Neural progenitor cell (in vitro differentiated cells): ENCODE measurements around the gene FAM50B. TPM values are rescaled to one million over a fixed set of nuclear protein-coding genes. Genes with fewer than 3 reads are reported as not detected.

Experiments used
- DNase-seq: peaks from one replicate; pipeline ENCODE4 v3.0.0-alpha.2; 2016; ENCODE audit warnings: low spot score
- H2AFZ ChIP-seq: fragments of 200-600 bp; sonication (generic); replicated peaks from 2 replicates; pipeline ENCODE4 v1.6.1; 2016; ENCODE audit warnings: antibody characterized with exemption
- H3F3A ChIP-seq: fragments of 200-600 bp; sonication (generic); 2 replicates; pipeline ENCODE4 v1.6.1; 2016; ENCODE audit warnings: antibody characterized with exemption, low read depth
- H3K27ac ChIP-seq: fragments of 200-600 bp; sonication (generic); 2 replicates; pipeline ENCODE4 v1.5.1; 2016; ENCODE audit warnings: mild to moderate bottlenecking
- H3K27me3 ChIP-seq: fragments of 200-600 bp; sonication (generic); 2 replicates; pipeline ENCODE4 v1.6.1; 2016; ENCODE audit warnings: mild to moderate bottlenecking, moderate library complexity
- H3K36me3 ChIP-seq: fragments of 200-600 bp; sonication (generic); 2 replicates; pipeline ENCODE4 v1.5.1; 2016
- H3K4me1 ChIP-seq: fragments of 200-600 bp; sonication (generic); 2 replicates; pipeline ENCODE4 v1.6.1; 2016; ENCODE audit warnings: mixed run types
- H3K4me2 ChIP-seq: fragments of 200-600 bp; sonication (generic); 2 replicates; pipeline ENCODE4 v1.6.1; 2016
- H3K4me3 ChIP-seq: fragments of 200-600 bp; sonication (generic); 2 replicates; pipeline ENCODE4 v1.5.1; 2016
- H3K79me2 ChIP-seq: fragments of 200-600 bp; sonication (generic); 2 replicates; pipeline ENCODE4 v1.6.1; 2016; ENCODE audit warnings: low read depth
- H3K9ac ChIP-seq: fragments of 200-600 bp; sonication (generic); 2 replicates; pipeline ENCODE4 v1.6.1; 2016
- H3K9me3 ChIP-seq: fragments of 200-600 bp; sonication (generic); 2 replicates; pipeline ENCODE4 v1.5.1; 2016; ENCODE audit warnings: low read depth
- H4K20me1 ChIP-seq: fragments of 200-600 bp; sonication (generic); 2 replicates; pipeline ENCODE4 v1.6.1; 2016; ENCODE audit warnings: low read depth
- H3K27ac Mint-ChIP-seq: 3 replicates; pipeline ENCODE4 v1.8.0; 2021; ENCODE audit warnings: mixed read lengths
- H3K27me3 Mint-ChIP-seq: 2 replicates; pipeline ENCODE4 v1.8.0; 2022; ENCODE audit warnings: low read depth, mild to moderate bottlenecking, inconsistent platforms, moderate library complexity, mixed read lengths; ENCODE audit not compliant: insufficient read depth
- H3K36me3 Mint-ChIP-seq: 3 replicates; pipeline ENCODE4 v1.8.0; 2021; ENCODE audit warnings: mixed read lengths
- H3K4me1 Mint-ChIP-seq: 3 replicates; pipeline ENCODE4 v1.8.0; 2021; ENCODE audit warnings: mixed read lengths
- H3K4me3 Mint-ChIP-seq: 3 replicates; pipeline ENCODE4 v1.8.0; 2021; ENCODE audit warnings: mild to moderate bottlenecking, moderate library complexity, mixed read lengths
- H3K9me3 Mint-ChIP-seq: 3 replicates; pipeline ENCODE4 v1.8.0; 2020; ENCODE audit warnings: mixed read lengths
- CTCF ChIP-seq: fragments of 200-600 bp; sonication (generic); IDR thresholded peaks from 2 replicates; pipeline ENCODE4 v1.5.1; 2017; ENCODE audit warnings: antibody characterized with exemption, mild to moderate bottlenecking
- EZH2 ChIP-seq: fragments of 200-600 bp; sonication (generic); IDR thresholded peaks from 2 replicates; pipeline ENCODE4 v1.6.1; 2017; ENCODE audit warnings: antibody characterized with exemption, mild to moderate bottlenecking, moderate library complexity
- EZH2phosphoT487 ChIP-seq: fragments of 200-600 bp; sonication (generic); IDR thresholded peaks from 2 replicates; pipeline ENCODE4 v1.6.1; 2017; ENCODE audit warnings: antibody characterized with exemption
- total RNA-seq: library from RNA; depleted of rRNA; stranded (reverse); fragments of >200 nt; gene quantifications from 2 replicates; pipeline ENCODE4 v1.2.3, GENCODE V29; 2015; ENCODE audit warnings: low replicate concordance

FAM50B gene
- total RNA-seq, 1 donor from 2014 or later: 2.8 TPM

GRCh38 chr6:3835785-3836184 lies 13.4 kb upstream of the FAM50B start:
- Histone ChIP-seq H2AFZ (no peak overlapping the region), H3K4me1 (no peaks in the 10 kb centered on the region), H3K27ac (no peak overlapping the region), H3K9ac (no peak overlapping the region), H3F3A (no peaks in the 10 kb centered on the region), H3K36me3 (no peaks in the 10 kb centered on the region), H3K9me3 (no peaks in the 10 kb centered on the region), H3K79me2 (no peaks in the 10 kb centered on the region), H3K4me2 (no peak overlapping the region), H4K20me1 (no peaks in the 10 kb centered on the region), H3K27me3 (no peaks in the 10 kb centered on the region), H3K4me3 (no peak overlapping the region)
- no peak for DNase-seq
- H3K4me3 Mint-ChIP-seq: no peak overlapping the region
- H3K27me3 Mint-ChIP-seq: no peaks in the 10 kb centered on the region
- no peaks in the 10 kb centered on the region for H3K36me3 Mint-ChIP-seq
- H3K27ac Mint-ChIP-seq: no peak overlapping the region
- TF ChIP-seq CTCF (no peak), EZH2phosphoT487 (no peak), EZH2 (no peak)
- H3K9me3 Mint-ChIP-seq: peaks cover 2% of the 10 kb centered on the region
- peaks cover 9% of the 10 kb centered on the region for H3K4me1 Mint-ChIP-seq

GRCh38 chr6:3836566-3836965 lies 12.6 kb upstream of the FAM50B start:
- H3K4me3 Mint-ChIP-seq: no peak overlapping the region
- peaks cover 2% of the 10 kb centered on the region for H3K9me3 Mint-ChIP-seq
- H3K27ac Mint-ChIP-seq: no peak overlapping the region
- Histone ChIP-seq H3K4me2 (no peak overlapping the region), H3K9ac (no peak overlapping the region), H3K36me3 (no peaks in the 10 kb centered on the region), H3K79me2 (no peaks in the 10 kb centered on the region), H3K4me1 (no peaks in the 10 kb centered on the region), H3K27me3 (no peaks in the 10 kb centered on the region), H3F3A (no peaks in the 10 kb centered on the region), H4K20me1 (no peaks in the 10 kb centered on the region), H3K4me3 (no peak overlapping the region), H2AFZ (no peak overlapping the region), H3K27ac (no peak overlapping the region), H3K9me3 (no peaks in the 10 kb centered on the region)
- no peaks in the 10 kb centered on the region for H3K27me3 Mint-ChIP-seq
- H3K36me3 Mint-ChIP-seq: no peaks in the 10 kb centered on the region
- no peak for DNase-seq
- H3K4me1 Mint-ChIP-seq: peaks cover 9% of the 10 kb centered on the region
- no peak for TF ChIP-seq EZH2
- no peak for TF ChIP-seq EZH2phosphoT487

- no peaks in the 10 kb centered on the region for H3K36me3 ChIP-seq
These were observed 11.4 kb upstream of the FAM50B start for GRCh38 chr6:3837781-3838180.

More at GRCh38 chr6:3837781-3838180, 11.4 kb upstream of the FAM50B start:
- Histone ChIP-seq H2AFZ (no peak overlapping the region), H3K9ac (no peak overlapping the region), H4K20me1 (no peaks in the 10 kb centered on the region), H3F3A (no peaks in the 10 kb centered on the region), H3K4me2 (no peak overlapping the region), H3K4me3 (no peak overlapping the region), H3K79me2 (no peaks in the 10 kb centered on the region), H3K27me3 (no peaks in the 10 kb centered on the region), H3K9me3 (no peaks in the 10 kb centered on the region), H3K27ac (no peak overlapping the region), H3K4me1 (no peaks in the 10 kb centered on the region)
- Mint-ChIP-seq H3K4me3 (no peak overlapping the region), H3K36me3 (no peaks in the 10 kb centered on the region), H3K27ac (no peak overlapping the region), H3K9me3 (peaks cover 2% of the 10 kb centered on the region), H3K4me1 (peaks cover 9% of the 10 kb centered on the region), H3K27me3 (no peaks in the 10 kb centered on the region)
- DNase-seq: no peak
- TF ChIP-seq EZH2phosphoT487 (no peak), EZH2 (no peak), CTCF (no peak)
